Endothelial cell (in vitro differentiated cells): ENCODE results near the gene ZNF407. TPM values are rescaled to one million over a fixed set of nuclear protein-coding genes. Genes with fewer than 3 reads are reported as not detected.

Source experiments
- DNase-seq: peaks from one replicate; pipeline ENCODE4 v3.0.0; 2021; ENCODE audit warnings: low spot score
- H3K27ac Mint-ChIP-seq: one replicate; pipeline ENCODE4 v1.8.0; 2021; ENCODE audit warnings: mixed read lengths, inconsistent platforms; ENCODE audit not compliant: unreplicated experiment
- H3K27me3 Mint-ChIP-seq: one replicate; pipeline ENCODE4 v1.8.0; 2021; ENCODE audit warnings: mild to moderate bottlenecking, moderate library complexity, mixed read lengths, inconsistent platforms; ENCODE audit not compliant: unreplicated experiment
- H3K36me3 Mint-ChIP-seq: one replicate; pipeline ENCODE4 v1.8.0; 2021; ENCODE audit warnings: mild to moderate bottlenecking, low read depth, mixed read lengths, inconsistent platforms; ENCODE audit not compliant: unreplicated experiment
- H3K4me1 Mint-ChIP-seq: one replicate; pipeline ENCODE4 v1.8.0; 2021; ENCODE audit warnings: mild to moderate bottlenecking, mixed read lengths, inconsistent platforms; ENCODE audit not compliant: unreplicated experiment
- H3K4me3 Mint-ChIP-seq: one replicate; pipeline ENCODE4 v1.8.0; 2021; ENCODE audit warnings: mild to moderate bottlenecking, mixed read lengths, inconsistent platforms; ENCODE audit not compliant: unreplicated experiment
- H3K9me3 Mint-ChIP-seq: one replicate; pipeline ENCODE4 v1.8.0; 2021; ENCODE audit warnings: mixed read lengths, inconsistent platforms; ENCODE audit not compliant: unreplicated experiment
- total RNA-seq: library from RNA; stranded (reverse); fragmentation: NEBNext Ultra II Directional; extraction: Animal tissue kit (Norgen Biotek cat#: 25700); gene quantifications from one replicate; pipeline ENCODE4 v1.2.1, GENCODE V29; 2021; ENCODE audit not compliant: unreplicated experiment
- TF ChIP-seq, protein P1 (sequence below): fragments of 200-600 bp; sonication (generic); IDR thresholded peaks from one replicate; pipeline ENCODE4 v1.5.0; 2021; ENCODE audit warnings: antibody characterized with exemption; ENCODE audit not compliant: unreplicated experiment

Gene ZNF407
- total RNA-seq, 1 donor from 2014 or later = 16.8 TPM

DNA sequence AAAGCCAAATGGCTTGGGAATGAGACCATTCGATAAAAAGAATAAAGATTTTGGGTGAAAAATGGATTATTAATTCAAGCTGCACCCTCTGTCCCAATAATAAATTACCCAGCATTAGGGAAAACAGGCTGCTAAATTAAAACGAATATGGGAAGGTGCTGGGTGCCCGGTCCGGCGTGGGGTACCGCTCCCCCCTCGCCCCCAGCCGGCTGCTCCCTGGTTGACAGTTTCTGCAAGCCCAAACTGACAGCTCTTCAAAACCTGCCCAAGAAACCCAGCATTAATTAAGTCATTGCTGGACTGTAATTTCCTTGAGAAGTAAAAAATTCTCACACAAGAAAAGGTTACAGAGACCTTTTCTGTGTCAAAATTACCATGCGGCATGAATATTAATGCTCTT, 512.6 kb downstream of the ZNF407 start:
- TF ChIP-seq, protein P1, sequence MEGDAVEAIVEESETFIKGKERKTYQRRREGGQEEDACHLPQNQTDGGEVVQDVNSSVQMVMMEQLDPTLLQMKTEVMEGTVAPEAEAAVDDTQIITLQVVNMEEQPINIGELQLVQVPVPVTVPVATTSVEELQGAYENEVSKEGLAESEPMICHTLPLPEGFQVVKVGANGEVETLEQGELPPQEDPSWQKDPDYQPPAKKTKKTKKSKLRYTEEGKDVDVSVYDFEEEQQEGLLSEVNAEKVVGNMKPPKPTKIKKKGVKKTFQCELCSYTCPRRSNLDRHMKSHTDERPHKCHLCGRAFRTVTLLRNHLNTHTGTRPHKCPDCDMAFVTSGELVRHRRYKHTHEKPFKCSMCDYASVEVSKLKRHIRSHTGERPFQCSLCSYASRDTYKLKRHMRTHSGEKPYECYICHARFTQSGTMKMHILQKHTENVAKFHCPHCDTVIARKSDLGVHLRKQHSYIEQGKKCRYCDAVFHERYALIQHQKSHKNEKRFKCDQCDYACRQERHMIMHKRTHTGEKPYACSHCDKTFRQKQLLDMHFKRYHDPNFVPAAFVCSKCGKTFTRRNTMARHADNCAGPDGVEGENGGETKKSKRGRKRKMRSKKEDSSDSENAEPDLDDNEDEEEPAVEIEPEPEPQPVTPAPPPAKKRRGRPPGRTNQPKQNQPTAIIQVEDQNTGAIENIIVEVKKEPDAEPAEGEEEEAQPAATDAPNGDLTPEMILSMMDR = no peak
- no peaks in the 10 kb centered on the region for H3K27me3 Mint-ChIP-seq
- no peak overlapping the region for H3K27ac Mint-ChIP-seq
- H3K36me3 Mint-ChIP-seq = no peaks in the 10 kb centered on the region
- H3K4me3 Mint-ChIP-seq = no peak overlapping the region
- peak; percentile 1 for DNase-seq
- no peaks in the 10 kb centered on the region for H3K9me3 Mint-ChIP-seq
- no peaks in the 10 kb centered on the region for H3K4me1 Mint-ChIP-seq

DNA sequence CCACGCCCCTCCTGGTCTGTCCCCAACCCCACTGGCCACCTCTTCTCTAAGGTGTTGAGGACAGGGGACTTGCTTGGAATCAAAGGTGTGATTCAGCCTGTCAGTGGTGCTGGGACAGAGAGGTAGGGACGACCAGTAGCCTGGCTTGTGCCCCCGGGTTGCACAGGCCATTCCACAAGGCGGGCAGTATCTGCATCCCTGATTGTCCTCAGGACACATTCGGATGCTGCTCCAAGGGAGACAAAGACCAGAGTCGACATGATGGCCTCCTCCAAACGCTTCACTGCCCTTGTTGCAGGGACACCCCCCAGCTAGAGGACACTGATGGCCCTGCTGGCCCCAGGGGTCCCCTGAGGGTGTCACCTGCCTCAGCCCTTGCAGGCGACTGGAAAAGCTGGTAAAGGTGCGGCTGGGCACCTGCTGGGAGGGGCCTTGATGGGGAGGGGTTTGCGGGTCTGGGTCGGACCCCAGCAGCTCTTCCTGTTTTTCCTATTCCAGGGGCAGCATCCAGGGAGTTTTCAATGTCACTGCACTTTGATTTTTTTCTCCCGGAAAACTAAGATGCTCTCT, 513.3 kb downstream of the ZNF407 start:
- H3K4me3 Mint-ChIP-seq = no peak overlapping the region
- H3K9me3 Mint-ChIP-seq = no peaks in the 10 kb centered on the region
- TF ChIP-seq, protein P1 = no peak
- H3K4me1 Mint-ChIP-seq = no peaks in the 10 kb centered on the region
- no peaks in the 10 kb centered on the region for H3K27me3 Mint-ChIP-seq
- H3K27ac Mint-ChIP-seq = no peak overlapping the region
- peak; percentile 2 for DNase-seq
- H3K36me3 Mint-ChIP-seq = no peaks in the 10 kb centered on the region

DNA sequence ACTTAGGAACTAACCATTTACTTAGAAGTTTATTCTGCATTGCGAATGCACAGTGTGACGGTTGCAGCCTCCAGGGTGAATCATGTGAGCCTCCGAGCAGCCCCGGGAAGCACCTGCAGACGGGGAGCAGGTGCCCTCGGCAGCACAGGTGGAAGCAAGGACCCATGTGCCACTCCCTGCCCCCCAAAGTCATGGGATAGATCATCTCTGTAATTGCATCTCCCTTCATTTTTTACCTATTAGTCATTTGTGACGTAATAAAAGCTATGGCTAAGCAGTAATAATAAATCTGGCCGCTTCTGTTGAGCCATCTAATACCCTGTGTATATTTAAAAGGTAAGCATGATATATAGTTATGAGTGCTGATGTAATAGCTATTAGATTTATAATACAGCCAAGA, 514.1 kb downstream of the ZNF407 start:
- Mint-ChIP-seq H3K27me3 (no peaks in the 10 kb centered on the region), H3K9me3 (no peaks in the 10 kb centered on the region), H3K36me3 (no peaks in the 10 kb centered on the region), H3K4me1 (no peaks in the 10 kb centered on the region), H3K27ac (no peak overlapping the region), H3K4me3 (no peak overlapping the region)
- TF ChIP-seq, protein P1 = no peak
- DNase-seq = no peak

DNA sequence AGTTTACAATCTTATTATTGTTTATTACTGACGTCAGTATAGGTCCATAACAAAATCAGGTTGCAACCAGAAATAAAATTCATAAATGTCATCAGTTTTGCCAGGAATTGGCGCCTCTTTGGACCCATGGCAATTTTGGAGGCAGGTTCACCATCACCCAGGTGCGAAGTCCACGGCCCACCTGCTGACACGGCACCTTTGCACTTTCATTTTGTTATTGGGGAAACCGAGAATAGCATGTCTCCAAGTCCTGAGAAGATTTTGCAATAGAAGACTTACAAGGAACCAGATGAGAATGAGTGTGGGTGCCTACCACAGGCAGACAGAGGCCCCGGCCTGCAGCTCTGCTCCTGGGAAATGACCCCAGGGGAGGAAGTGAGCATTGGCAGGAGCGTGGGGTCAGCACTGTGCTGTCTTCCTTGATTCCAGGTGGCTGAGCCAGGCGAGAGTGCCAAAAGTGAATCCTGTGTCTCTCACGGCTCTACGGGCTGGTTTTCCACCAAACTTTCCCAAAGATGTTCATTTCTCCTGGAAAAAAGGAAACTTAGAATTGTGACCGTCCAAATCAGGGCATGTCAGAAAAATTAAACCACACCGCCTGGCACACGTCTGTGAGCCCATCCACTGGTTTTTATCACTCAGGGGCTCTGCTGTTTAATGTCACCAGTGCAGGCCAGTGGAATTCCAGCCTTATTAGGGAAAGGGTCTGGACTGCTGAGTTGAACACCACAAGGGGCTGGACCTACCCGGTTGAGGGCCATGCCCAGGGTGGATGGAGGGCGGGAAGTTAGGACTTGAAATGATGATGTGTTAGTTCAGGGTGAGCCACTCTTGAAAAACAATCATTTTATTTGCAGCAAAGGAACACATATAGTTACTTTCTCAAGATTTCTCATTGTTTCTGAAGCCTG, 514.8 kb downstream of the ZNF407 start:
- no peaks in the 10 kb centered on the region for H3K9me3 Mint-ChIP-seq
- no peaks in the 10 kb centered on the region for H3K36me3 Mint-ChIP-seq
- TF ChIP-seq, protein P1 = no peak
- H3K27ac Mint-ChIP-seq = no peak overlapping the region
- no peak overlapping the region for H3K4me3 Mint-ChIP-seq
- no peaks in the 10 kb centered on the region for H3K27me3 Mint-ChIP-seq
- DNase-seq = no peak
- H3K4me1 Mint-ChIP-seq = no peaks in the 10 kb centered on the region

DNA sequence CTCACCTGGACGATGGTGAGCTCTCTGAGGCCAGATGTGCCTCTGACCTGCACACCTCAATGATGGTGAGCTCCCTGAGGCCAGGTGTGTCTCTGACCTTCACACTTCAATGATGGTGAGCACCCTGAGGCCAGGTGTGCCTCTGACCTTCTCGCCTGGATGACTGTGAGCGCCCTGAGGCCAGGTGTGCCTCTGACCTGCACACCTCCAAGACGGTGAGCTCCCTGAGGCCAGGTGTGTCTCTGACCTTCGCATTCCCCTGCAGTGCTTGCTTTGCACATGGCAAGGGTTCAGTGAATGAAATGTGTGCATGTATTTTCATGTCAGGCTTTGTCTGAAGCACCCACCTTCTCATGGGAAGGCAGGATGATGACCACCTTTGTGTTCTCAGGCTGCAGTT, 515.8 kb downstream of the ZNF407 start:
- DNase-seq = no peak
- no peak overlapping the region for H3K4me3 Mint-ChIP-seq
- TF ChIP-seq, protein P1 = no peak
- H3K4me1 Mint-ChIP-seq = no peaks in the 10 kb centered on the region
- no peaks in the 10 kb centered on the region for H3K9me3 Mint-ChIP-seq
- H3K36me3 Mint-ChIP-seq = no peaks in the 10 kb centered on the region
- no peak overlapping the region for H3K27ac Mint-ChIP-seq
- no peaks in the 10 kb centered on the region for H3K27me3 Mint-ChIP-seq
